RPMI8226 (cell line): ENCODE measurements around the gene PLCB1.
"Not testable (repeated sequence)": the region's sequence is repeated elsewhere in the genome, so short reads cannot be mapped to it uniquely, and the experiment has no call there.

ENCODE experiments used
- DNase-seq: peaks from one replicate; pipeline ENCODE4 v3.0.0-alpha.2; 2015

The PLCB1 gene

DNA sequence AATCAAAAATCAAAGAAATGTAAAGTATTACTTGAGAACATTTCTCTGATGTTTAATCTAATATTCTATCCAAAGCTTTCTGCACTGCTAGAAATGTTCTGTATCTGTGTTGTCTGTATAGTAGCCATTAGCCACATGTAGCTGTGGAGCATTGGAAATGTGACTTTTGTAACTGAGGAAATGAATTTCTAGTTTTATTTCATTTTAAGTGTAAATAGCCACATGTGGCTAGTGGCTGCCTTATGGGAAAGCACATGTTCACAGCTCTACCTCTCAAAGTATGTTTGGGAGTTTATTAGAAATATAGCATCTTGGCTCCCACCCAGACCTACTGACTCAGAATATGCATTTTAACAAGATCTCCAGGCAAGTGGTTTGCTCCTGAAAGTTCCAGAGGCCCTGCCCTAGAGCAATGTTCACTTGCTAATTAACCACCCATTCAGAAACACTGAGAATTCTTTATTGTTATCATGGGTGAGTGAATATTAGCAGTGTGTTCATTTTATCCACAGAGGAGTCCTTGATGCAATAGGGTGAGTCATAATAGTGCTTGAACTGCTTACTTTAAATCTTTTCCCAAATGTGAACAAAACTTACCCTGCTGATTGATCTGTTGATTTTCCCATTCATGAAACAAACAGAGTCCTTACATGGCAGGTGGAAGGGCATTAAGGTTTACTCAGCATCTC, 282.7 kb downstream of the PLCB1 start:
- DNase-seq, result no peak

DNA sequence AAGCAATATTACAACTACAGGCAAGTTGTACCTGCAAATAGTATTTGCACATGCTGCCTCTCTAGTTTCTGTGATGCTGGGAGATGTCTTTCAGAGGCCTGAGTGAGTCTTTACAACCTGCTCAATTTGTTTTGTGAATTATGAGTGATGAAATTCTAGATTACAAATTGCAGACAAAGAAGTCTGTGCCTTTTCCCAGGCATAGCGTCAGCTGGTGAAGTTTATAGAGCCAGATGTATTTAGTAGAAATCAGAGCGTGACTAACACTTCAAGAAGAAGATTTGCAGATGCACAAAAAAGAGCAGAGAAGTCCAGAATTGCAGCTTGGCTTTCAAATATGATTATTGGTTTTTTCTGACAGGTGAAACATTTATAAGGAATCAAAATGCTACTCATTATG, 289.9 kb downstream of the PLCB1 start:
- DNase-seq, result no peak

- no peak for DNase-seq
Measured at GRCh38 chr20:8423482-8423881, 291.4 kb downstream of the PLCB1 start.

- no peak for DNase-seq
Measured at GRCh38 chr20:8424010-8424409, 291.9 kb downstream of the PLCB1 start.

DNA sequence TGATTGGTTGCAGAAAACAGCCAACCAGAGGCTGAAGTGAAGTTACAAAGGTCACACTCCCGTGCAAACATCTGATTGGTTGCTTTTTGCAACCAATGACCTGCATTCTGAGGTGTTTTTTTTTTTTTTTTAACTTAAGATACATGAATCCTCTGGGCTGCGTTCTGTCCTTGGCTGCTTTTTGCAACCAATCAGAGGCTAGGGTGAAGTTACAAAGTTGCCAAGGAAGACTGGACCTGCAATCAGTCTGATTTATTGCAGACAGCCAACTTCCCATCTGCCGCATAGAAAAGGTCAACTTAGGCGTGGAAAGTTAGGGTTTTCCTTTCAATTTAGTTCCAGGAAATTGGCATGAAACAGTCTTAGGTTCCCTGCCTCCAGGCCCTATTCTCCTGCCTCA, 292.9 kb downstream of the PLCB1 start:
- no peak for DNase-seq

DNA sequence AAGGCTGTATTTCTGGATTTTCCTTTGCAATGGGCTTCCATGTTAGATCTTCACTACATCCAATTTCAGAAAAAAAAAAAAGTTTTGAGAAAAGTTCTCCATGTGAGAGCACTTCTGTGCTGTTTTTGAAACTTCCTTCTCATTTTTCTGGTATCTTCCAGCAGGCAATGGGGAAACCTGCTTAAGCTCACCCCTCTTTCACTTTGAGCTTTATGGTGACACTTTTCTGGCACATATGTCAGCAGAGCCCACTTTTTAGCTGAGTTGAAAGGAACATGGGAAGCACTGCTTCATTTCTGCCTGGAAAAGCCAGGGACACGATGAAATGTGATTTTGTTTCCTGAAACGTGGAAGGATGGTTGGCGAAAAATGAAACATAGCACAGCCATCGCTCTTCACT, 293.7 kb downstream of the PLCB1 start:
- no peak for DNase-seq

GRCh38 chr20:8427419-8428040, 295.5 kb downstream of the PLCB1 start:
- no peak for DNase-seq

DNA sequence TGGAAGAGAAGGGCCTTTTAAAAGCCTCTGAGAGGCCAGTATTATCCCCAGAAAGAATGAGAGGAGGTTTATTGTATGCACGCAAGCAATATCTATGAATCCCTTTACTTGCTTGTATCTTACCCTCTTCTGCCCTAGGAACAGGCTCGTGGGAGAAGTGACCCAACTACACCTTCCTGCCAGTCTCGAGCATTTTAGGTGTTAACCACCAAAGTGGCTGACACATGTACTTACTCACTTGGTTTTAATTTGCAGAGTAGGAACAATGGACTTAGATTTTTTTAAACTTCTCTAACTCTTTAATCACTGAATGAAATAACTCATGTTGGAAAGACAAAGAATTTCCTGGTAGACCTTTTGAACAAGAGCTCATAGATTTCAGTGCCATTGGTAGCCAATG, 296.9 kb downstream of the PLCB1 start:
- DNase-seq, result no peak

- no peak for DNase-seq
Measured at GRCh38 chr20:8431538-8432434, 299.7 kb downstream of the PLCB1 start.

DNA sequence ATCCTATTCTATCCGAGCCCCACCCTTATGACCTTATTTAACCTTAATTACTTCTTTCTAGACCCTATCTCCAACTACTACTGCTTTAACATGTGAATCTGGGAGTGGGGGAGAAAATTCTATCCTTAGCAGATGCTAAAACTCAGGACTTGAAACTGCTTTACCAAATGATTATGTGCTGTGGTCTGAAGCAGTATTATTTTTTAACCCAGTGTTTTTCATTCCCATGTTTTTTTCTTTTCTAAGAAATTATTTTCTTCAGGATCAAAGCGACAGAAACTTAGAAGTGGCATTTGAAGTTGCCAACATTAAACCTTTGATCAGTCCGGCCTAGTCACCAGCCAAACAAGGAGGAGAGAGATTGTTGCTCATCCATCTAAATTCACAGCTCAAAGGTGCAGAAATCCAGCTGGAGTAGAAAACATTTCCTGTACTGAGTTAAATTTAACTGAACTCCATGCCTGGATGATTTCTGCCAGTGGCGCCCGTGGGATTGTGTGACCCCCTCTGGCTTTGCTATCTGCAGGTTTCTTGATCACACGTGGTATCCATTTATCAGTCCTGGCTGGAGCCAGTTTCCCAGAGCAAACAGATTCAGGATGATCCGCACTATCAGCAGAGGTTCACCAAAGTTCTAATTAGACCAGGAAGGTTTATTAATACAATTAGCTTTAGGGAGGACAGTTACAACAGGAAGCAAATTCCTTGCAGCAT, 300.5 kb downstream of the PLCB1 start:
- DNase-seq, result no peak

- no peak for DNase-seq
Measured at GRCh38 chr20:8433291-8433690, 301.2 kb downstream of the PLCB1 start.

DNA sequence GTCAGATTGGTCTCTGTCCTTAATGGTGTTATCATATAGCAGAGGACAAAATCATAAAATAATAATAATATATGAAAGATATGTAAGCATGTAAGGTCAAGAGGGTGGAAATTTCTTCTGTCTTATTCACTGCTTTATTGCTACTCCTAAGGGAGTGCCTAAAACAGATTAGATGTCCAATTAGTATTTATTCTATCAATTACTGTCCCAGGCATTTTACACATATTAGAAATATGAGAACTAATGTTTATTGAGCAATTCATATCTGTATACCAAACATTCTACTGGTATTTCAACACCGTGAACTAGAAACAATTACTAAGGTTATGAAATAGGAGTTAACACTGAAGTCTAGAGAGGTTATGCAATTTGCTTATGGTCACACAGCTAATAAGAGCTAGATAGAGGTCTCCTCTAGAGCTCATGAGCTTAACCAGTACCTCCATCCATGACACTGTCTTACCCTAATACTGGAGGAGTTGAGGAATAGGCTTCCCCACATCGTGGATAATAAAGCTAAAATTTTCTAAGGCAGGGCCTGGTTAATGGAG, 302.3 kb downstream of the PLCB1 start:
- no peak for DNase-seq

- no peak for DNase-seq
Measured at GRCh38 chr20:8435285-8436035, 303.4 kb downstream of the PLCB1 start.

GRCh38 chr20:8436938-8437337, 304.9 kb downstream of the PLCB1 start:
- DNase-seq, result not testable (repeated sequence)

GRCh38 chr20:8438748-8439147, 306.7 kb downstream of the PLCB1 start:
- no peak for DNase-seq

DNA sequence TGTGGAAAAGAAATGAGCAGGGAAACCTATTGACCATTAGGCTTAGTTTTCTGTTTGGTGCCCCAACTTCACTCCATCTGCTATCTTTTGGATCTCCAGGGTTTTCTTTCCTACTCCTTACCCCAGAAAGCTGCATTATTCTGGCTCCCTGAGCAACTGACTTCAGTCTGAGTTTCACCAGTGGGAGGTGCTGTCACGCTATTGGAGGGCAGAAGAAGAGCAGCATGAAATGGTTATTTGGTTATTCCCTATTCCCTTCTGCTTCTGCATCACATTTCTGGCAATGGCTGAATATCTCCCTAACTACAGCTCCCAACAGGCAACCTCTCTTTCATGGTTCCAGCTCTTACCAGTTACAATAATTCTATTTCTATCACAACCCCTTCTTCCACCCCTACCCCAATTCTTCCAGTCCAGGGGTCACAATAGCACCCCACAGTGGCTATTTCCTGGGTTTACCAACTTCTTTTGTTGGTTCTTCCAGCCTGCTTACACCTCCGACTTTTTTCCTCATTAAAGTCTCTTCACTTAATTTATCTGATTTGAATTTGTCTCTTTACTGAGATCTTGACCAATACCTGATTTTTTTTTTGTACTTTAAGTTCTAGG, 311.5 kb downstream of the PLCB1 start:
- no peak for DNase-seq

- no peak for DNase-seq
Measured at GRCh38 chr20:8447262-8448120, 315.4 kb downstream of the PLCB1 start.

DNA sequence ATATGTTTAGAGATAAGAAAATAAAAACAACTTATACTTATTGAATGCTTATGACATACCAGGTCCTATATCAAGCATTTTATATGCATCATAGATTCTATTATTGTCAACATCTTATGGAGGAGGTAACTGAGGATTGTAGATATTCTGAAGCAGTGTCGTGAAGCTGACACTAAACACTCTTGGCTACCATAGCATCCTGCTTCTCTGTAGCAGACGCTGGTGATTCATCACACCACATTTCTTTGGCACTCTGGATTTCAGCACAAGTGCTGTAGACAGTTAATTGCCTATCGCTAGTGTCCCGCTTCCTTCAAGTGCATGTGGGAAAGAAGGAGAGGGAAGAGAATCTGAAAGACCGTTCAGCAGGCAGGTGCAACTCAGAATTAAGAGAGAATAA, 317.1 kb downstream of the PLCB1 start:
- no peak for DNase-seq

- DNase-seq, result peak; percentile 15
Measured at GRCh38 chr20:8454137-8454712, 322.2 kb downstream of the PLCB1 start.

DNA sequence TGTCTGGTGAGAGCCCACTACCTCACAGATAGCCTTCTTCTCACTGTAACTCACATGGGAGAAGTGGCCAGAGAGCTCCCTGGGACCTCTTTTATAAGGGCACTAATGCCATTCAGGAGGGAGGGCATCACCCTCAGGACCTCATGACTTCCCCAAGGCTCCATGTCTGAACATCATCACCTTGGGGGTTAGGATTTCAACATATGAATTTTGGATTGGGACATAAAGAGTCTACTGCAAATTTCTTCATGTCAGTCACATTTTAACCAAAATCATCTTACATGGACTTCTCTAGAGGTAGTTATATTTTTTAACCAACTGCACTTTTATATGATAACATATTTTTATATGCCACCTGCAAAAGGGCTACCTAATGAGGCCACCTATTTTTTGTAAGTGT, 324.7 kb downstream of the PLCB1 start:
- no peak for DNase-seq
